HUES48 (cell line): ENCODE data around the gene LPAR1.

Source experiments
- H3K27ac ChIP-seq: one replicate; pipeline ENCODE4 v1.7.0; 2013; ENCODE audit warnings: low read depth, low read length, inconsistent platforms
- H3K27me3 ChIP-seq: 2 replicates; pipeline ENCODE4 v1.6.1; 2013; ENCODE audit warnings: mild to moderate bottlenecking, low read length; ENCODE audit not compliant: control insufficient read depth, insufficient read depth
- H3K36me3 ChIP-seq: 2 replicates; pipeline ENCODE4 v1.6.1; 2013; ENCODE audit warnings: low read length; ENCODE audit not compliant: control insufficient read depth, insufficient read depth
- H3K4me1 ChIP-seq: 2 replicates; pipeline ENCODE4 v1.6.1; 2013; ENCODE audit warnings: mild to moderate bottlenecking, low read length; ENCODE audit not compliant: control insufficient read depth, insufficient read depth
- H3K4me3 ChIP-seq: 2 replicates; pipeline ENCODE4 v1.5.1; 2013; ENCODE audit warnings: mild to moderate bottlenecking, low read depth, low read length
- H3K9ac ChIP-seq: 2 replicates; pipeline ENCODE4 v1.6.1; 2013; ENCODE audit warnings: mild to moderate bottlenecking, low read depth, low read length, moderate library complexity
- H3K9me3 ChIP-seq: 2 replicates; pipeline ENCODE4 v1.6.1; 2013; ENCODE audit warnings: low read length; ENCODE audit not compliant: control insufficient read depth, insufficient read depth

LPAR1 gene

DNA sequence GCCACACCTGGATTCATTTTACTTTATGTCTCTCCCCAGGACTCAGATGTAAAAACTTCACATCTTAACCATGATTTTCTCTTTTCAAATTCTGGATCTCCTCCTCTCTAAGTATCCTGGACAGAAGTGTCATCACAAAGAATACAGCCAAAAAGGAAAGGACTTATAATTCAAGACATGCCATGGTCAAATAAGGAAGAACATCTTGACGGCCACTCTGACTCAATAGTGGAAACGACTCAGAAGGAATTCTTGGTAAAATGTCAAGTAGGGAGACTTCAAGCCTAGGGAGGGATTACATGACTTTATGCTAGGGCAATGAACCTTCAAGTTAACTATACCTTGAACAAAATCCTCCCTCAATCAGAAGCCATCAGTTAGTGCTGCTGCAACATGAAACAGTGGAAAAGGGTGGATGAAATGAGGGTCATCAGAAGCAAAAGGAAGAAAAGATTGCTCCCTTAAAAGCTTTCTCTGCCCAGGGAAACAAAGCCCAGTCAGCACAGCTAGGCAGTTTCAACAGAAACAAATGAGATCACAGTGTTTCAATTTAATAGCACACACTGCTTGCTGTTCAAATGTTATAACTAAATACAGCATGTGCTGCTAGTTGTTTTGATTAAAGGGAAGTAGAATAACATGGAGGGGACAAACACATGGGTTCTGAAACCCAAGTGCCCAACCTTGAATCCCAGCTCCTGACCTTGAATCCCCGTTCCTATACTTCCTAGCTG lies 101.4 kb downstream of the LPAR1 start:
- no peak overlapping the region for H3K4me3 ChIP-seq
- peaks cover 7% of the 10 kb centered on the region; the same call in 1 of the 2 replicates for H3K36me3 ChIP-seq
- no peak overlapping the region for H3K27ac ChIP-seq
- no peak overlapping the region for H3K9ac ChIP-seq
- no peaks in the 10 kb centered on the region for H3K9me3 ChIP-seq
- no peaks in the 10 kb centered on the region for H3K27me3 ChIP-seq
- H3K4me1 ChIP-seq: 0 out of 2 replicates have a peak, but pooled peaks cover 3% of the 10 kb centered on the region

DNA sequence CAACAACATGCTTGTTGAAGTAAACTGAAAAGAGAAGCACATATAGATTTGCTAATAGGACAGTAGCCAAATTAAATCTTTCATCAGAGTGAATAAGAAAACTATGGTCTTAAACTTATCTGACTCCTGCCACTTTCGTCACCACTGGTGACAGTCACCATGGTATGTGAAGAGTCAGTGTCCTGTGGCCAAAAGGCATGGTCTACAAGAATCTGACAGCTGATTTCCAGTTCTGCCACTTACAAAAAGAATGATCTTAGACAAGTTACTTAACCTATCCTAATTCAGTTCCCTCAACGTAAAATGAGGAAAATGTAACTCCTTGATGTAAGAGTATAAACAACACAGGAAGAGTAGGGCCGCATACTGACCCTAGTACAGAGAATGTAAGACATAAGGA lies 102.0 kb downstream of the LPAR1 start:
- Histone ChIP-seq H3K27me3 (no peaks in the 10 kb centered on the region), H3K9me3 (no peaks in the 10 kb centered on the region), H3K27ac (no peak overlapping the region), H3K4me3 (no peak overlapping the region), H3K4me1 (0 out of 2 replicates have a peak, but pooled peaks cover 3% of the 10 kb centered on the region), H3K9ac (no peak overlapping the region), H3K36me3 (peaks cover under 1% of the 10 kb centered on the region; the same call in 1 of the 2 replicates)

DNA sequence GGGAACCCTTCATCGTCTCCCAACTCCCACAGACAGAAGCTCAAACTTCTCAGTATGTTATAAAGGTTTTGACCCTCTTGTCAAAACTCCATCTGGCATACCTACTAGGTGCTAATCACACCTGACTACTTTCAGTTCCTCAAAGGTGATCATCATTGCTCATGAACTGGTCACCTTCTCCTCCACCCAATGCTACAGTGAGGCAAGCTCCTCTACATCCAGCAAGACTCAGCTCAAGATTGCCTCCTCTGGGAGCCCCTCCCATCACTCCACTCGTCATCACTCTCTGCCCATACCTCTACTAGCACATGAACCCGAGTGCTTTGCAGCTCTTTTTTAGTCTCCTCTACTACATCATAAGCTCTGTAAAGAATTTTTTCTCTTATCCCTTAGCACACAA lies 102.4 kb downstream of the LPAR1 start:
- H3K27me3 ChIP-seq: no peaks in the 10 kb centered on the region
- no peak overlapping the region for H3K27ac ChIP-seq
- H3K4me3 ChIP-seq: no peak overlapping the region
- H3K36me3 ChIP-seq: no peaks in the 10 kb centered on the region
- 0 out of 2 replicates have a peak, but pooled peaks cover 3% of the 10 kb centered on the region for H3K4me1 ChIP-seq
- H3K9ac ChIP-seq: no peak overlapping the region
- no peaks in the 10 kb centered on the region for H3K9me3 ChIP-seq

DNA sequence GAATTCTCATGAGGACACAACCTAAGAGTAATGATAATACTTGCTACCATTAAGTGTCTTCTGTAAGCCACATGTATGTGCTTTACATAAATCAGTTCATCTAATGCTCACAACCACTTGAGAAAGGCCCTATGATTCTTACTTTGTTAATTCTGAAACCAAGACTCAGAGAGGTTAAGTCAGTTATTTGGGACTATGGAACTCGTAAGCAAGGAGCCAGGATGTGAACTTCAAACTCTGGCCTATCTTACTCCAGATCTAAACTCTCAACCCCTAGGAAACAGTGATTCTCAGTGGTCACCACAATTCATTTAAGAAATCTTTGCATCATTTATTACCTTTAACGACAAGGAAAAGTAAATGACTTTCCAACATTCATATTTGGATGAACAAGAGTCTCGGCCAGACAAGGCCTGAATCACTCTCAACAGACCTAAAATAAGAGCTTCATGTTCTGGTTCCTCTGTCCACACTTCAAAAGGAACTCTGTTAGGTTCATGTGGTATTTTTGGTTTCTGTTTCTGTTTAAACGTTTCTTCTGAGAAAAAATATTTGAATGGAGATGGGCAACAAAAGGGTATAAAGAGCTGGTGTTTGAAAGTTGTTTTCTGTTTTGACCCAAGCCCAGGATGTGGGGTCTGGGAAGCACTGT lies 104.8 kb downstream of the LPAR1 start:
- no peaks in the 10 kb centered on the region for H3K9me3 ChIP-seq
- H3K36me3 ChIP-seq: no peaks in the 10 kb centered on the region
- H3K9ac ChIP-seq: no peak overlapping the region
- H3K4me3 ChIP-seq: no peak overlapping the region
- H3K27me3 ChIP-seq: no peaks in the 10 kb centered on the region
- no peak overlapping the region for H3K27ac ChIP-seq
- 0 out of 2 replicates have a peak, but pooled peaks cover 3% of the 10 kb centered on the region for H3K4me1 ChIP-seq

DNA sequence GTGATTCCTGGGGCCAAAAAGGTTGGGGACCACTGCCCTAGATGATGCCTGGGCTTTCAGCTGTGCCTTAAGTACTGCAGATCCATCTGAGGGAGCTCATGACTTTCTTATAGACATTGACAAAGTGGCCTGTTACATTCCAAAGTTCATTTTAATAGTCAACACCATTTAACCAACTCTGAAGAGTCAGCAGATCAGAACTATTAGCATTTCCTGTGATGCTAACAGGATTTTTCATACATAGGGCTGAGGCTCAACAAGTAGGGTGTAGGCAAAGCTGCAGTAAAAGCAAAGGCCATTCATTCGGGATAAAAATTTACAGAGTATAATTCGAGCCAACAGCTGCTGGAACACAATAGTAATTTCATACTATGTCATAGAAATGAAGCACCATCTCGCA lies 105.4 kb downstream of the LPAR1 start:
- Histone ChIP-seq H3K9ac (no peak overlapping the region), H3K4me3 (no peak overlapping the region), H3K27me3 (no peaks in the 10 kb centered on the region), H3K9me3 (no peaks in the 10 kb centered on the region), H3K4me1 (0 out of 2 replicates have a peak, but pooled peaks cover 3% of the 10 kb centered on the region), H3K36me3 (no peaks in the 10 kb centered on the region), H3K27ac (no peak overlapping the region)

DNA sequence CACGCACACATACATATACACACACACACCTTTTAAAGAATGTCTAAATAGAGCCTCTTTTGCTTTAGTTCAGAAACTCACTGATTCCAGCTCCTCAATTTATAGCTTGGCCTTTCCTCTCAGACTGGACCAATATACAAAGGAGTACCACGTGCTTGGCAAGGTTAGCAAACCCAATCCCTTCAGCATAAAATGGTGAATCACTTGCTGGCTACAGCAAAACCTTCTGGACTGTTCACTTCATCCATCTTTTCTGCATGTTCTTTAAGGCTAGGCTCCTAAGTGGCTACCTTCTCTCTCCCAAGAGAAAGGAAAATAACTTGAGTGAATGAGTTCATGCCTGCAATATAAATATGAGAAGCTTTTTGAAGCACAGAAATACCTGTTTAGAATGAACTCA lies 109.7 kb downstream of the LPAR1 start:
- Histone ChIP-seq H3K36me3 (no peaks in the 10 kb centered on the region), H3K9ac (no peak overlapping the region), H3K27ac (no peak overlapping the region), H3K27me3 (no peaks in the 10 kb centered on the region), H3K4me3 (no peak overlapping the region), H3K9me3 (no peaks in the 10 kb centered on the region), H3K4me1 (0 out of 2 replicates have a peak, but pooled peaks cover 3% of the 10 kb centered on the region)

DNA sequence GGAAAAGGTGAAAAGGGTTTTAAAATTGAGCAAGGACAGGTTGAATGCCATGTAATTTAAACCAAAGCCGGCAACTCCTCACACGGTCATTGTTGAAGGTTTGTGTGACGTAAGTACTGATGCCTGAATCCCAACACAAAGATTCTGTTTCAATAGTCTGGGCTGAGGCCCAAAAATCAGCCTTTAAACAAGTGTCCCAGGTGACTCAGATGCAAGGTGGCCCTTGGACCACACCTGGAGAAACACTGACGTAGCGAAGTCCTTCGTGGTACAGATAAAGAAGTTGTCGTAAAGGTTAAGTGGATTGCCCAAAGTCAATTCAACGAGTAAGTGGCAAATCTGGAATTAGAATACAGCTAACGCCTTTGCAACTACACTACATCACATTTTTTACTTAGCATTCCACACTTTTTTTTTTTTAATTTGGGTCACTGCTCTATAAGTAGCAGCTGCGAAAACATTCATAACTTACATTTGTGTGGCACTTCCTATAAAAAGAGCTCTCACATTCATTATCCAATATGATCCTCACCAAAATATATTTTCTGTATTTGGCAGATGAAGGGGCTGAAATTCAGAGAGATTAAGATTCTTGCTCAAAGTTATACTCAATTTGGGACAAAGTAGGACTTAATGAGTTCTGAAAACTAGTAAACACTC lies 111.3 kb downstream of the LPAR1 start:
- no peak overlapping the region for H3K27ac ChIP-seq
- H3K4me1 ChIP-seq: no peaks in the 10 kb centered on the region
- no peak overlapping the region for H3K9ac ChIP-seq
- no peak overlapping the region for H3K4me3 ChIP-seq
- H3K27me3 ChIP-seq: no peaks in the 10 kb centered on the region
- H3K9me3 ChIP-seq: no peaks in the 10 kb centered on the region
- no peaks in the 10 kb centered on the region for H3K36me3 ChIP-seq

DNA sequence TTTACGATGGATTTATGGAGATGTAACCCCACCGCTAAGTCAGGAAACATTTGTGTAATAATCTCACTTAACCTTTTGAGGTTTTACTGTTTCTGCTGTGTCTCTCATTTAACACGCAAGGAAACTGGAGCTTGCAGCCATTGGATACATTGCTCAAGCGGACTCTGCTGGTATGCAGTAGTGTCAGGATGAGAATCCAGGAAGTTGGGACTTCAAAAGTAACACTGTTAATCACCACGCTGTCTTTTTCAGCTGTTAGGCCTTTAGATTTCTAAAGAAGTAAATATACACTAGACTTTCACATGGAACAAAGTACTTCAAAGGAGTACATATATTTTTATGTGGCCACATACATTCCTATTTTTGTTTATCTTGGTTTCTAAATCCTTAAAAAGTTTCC lies 114.7 kb downstream of the LPAR1 start:
- no peaks in the 10 kb centered on the region for H3K4me1 ChIP-seq
- no peak overlapping the region for H3K27ac ChIP-seq
- H3K9ac ChIP-seq: no peak overlapping the region
- no peak overlapping the region for H3K4me3 ChIP-seq
- no peaks in the 10 kb centered on the region for H3K27me3 ChIP-seq
- no peaks in the 10 kb centered on the region for H3K36me3 ChIP-seq
- H3K9me3 ChIP-seq: no peaks in the 10 kb centered on the region

DNA sequence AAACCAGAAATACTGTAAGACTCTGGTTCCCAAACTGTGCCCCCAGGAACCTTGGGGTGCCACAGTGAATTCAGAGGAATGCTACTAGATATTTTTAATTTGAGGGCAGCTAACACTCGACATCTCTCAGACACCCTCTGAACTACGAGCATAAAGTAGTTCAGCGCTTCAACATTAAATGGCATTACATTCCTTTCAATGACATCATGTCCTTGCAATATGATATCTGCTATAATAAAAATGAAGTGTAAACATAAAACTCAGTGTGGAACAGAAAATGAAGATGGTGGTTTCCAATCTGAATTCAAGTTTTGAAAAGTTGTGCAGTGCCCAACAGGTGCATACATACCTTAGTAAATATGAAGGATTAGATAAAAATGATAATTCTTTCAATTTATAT lies 116.1 kb downstream of the LPAR1 start:
- H3K27me3 ChIP-seq: no peaks in the 10 kb centered on the region
- no peak overlapping the region for H3K27ac ChIP-seq
- no peaks in the 10 kb centered on the region for H3K9me3 ChIP-seq
- no peaks in the 10 kb centered on the region for H3K36me3 ChIP-seq
- H3K4me1 ChIP-seq: no peaks in the 10 kb centered on the region
- H3K4me3 ChIP-seq: no peak overlapping the region
- H3K9ac ChIP-seq: no peak overlapping the region

DNA sequence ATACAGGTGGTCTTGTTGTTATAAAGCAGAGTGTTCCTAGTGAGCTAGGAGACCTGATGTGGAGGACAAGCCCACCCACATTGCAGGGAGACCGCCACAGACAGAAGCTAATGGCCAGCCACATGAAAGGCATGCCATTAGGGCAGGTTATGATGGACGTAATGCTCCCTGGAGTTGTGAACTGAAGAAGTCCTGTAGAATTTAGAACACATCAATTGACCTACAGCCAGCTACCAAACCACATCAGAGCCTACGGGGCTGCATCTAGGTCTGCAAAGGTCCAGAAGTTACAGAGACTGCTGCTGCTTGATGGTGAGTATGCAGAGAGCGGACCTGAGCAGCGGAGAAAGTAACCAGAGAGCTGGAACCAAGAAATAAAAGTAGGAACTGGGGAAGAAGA lies 116.6 kb downstream of the LPAR1 start:
- no peak overlapping the region for H3K4me3 ChIP-seq
- H3K36me3 ChIP-seq: no peaks in the 10 kb centered on the region
- no peaks in the 10 kb centered on the region for H3K27me3 ChIP-seq
- H3K4me1 ChIP-seq: no peaks in the 10 kb centered on the region
- no peak overlapping the region for H3K27ac ChIP-seq
- H3K9ac ChIP-seq: no peak overlapping the region
- no peaks in the 10 kb centered on the region for H3K9me3 ChIP-seq

DNA sequence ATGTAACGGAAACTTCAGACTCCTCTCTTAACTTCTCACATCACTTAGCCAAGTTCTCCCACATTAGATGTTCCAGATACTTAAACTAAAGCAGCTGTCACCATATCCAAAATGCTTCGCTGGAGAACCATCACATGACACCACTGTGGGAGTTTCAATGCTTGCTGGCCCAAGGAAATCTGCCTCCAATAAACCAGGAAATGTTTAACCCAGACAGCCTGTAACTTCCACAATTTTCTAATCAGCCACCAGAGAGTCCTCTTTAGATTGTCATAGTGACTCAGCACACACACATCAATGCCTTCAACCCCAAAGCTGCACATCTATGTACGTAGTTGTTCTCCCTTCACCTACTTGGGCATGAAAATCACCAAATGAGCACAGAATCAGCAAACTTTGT lies 118.7 kb downstream of the LPAR1 start:
- Histone ChIP-seq H3K27ac (no peak overlapping the region), H3K4me3 (no peak overlapping the region), H3K4me1 (no peaks in the 10 kb centered on the region), H3K36me3 (no peaks in the 10 kb centered on the region), H3K9me3 (no peaks in the 10 kb centered on the region), H3K27me3 (no peaks in the 10 kb centered on the region), H3K9ac (no peak overlapping the region)
